HG03175 (cell line): ENCODE data around the gene RAB30.
A peak's percentile ranks its signal among the peaks of the same experiment; 100 is the strongest.
"Not testable (repeated sequence)": the region's sequence is repeated elsewhere in the genome, so short reads cannot be mapped to it uniquely, and the experiment has no call there.

Experiments
- ATAC-seq: cut with Tn5 transposase; IDR thresholded peaks from one replicate; pipeline ENCODE4 v1.9.1; 2021; ENCODE audit warnings: mild to moderate bottlenecking, moderate library complexity; ENCODE audit not compliant: unreplicated experiment

RAB30 gene

DNA sequence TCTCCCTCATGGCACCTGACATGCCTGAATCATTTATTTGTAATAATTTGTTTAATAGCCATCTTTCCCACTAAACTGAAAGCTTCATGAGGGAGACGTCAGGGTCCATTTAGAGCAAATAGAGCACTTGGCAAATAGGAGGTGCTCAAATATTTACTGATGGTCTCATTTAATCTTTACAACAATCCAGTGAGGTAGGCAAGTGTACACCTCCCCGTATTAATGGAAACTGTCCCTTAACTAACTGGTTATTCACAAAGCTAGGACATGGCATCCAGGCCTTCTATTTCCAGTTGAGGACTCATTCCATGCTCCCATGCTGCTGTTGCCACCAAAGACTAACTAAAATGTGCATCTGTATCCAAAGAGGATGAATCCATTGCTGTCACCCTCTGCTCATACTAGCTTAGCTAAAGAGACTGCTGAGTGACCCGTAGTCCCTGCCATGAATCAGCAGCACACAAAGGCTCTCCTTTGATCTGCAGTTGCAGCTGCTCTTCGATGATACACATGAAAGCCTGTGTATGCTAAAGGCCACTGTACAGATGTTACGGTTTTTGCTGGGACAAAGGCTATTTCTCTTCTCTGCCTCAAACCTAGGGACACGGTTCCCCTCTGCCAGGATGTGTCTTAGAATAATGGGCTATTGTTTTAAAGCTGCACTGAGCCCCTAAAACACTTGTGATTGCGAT, 82.6 kb downstream of the RAB30 start:
- no peak for ATAC-seq

DNA sequence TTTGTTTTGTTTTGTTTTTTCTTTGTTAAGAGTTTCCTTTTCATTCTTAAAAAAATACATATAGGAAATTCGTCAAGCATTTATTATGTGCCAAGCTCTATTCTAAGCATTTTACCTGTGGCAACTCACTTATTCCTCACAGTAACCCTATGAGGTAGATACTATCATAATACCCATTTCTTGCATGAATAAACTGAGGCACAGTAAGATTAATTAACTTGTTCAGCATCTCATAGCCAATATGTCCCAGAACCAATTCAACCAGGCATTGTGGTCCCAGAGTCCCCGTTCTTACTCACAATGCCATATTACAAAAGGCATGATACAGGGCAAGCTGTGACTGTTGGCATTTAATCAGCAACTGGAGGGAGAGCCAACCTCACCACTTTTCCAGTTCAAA, 83.7 kb downstream of the RAB30 start:
- ATAC-seq: no peak

DNA sequence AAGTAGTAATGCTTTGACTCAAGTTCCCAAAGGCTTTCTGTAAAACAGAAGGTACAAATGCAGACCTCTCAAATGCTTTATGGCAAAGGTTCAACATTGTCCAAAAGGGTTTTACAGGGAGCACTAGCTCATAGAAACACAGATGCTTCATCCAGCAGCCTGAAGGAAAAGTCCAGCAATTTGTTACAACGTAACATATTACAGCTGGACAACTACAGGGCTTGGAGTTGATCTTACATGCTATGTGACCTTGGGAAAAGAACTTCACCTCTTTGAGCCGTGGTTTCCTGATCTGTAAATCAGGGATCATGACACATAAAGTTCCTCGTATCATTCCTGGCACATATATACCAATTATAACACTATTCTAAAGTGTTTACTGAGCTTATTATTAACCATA, 85.3 kb downstream of the RAB30 start:
- ATAC-seq: no peak

DNA sequence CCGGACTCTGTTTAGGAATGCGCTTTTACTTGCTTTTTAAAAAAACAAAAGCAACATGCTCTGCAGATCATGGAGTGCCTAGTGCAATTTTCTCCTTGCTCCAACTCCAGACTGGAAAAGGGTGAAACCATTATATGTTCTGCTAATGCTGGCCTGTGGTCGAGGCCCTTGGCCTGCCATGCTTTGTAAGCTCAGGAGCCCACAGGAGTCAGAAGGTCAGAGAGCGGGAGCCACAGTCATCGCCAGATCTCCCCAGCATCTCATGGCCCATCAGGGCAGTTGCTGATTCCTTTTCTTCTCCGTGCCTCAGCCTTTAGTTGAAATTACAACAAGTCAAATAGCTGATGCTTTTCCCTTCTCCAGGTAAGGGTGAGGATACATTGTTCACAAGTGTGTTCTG, 89.8 kb downstream of the RAB30 start:
- no peak for ATAC-seq

DNA sequence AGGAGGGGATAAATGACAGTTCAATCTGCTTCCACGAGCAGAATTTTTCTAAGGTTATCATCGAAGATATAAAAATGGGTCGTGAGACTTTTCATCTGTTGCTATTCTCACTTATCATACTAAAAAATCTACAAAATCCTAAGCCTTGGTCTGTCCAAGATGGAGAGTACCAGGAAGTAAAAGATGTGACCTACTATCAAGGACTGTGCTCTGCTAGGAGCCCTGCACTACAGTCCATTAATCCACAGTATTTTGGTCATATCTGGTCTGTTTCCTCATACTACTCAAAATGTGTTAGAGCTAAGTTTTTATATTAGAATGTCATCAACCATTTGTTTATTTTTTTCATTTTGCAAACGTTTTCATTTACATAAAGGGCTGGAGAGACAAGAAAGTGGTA, 90.8 kb downstream of the RAB30 start:
- no peak for ATAC-seq

DNA sequence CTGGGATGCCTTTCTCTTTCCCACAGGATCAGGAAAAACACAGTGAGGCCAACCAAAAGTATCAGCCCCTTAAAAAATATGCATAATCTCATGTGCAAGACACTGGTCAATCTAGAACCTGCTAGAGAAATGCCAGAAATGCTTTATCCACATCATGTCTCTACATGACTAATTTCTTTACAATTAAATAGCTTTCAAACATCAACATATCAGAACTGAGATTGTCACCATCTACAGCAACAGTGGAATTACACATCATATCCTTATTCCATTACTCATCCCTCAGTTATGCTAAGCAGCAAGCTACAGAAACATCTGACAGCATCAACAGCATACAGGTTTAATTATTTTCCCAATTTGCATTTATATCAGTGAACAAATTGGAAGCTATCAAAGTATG, 91.4 kb downstream of the RAB30 start:
- ATAC-seq: no peak

DNA sequence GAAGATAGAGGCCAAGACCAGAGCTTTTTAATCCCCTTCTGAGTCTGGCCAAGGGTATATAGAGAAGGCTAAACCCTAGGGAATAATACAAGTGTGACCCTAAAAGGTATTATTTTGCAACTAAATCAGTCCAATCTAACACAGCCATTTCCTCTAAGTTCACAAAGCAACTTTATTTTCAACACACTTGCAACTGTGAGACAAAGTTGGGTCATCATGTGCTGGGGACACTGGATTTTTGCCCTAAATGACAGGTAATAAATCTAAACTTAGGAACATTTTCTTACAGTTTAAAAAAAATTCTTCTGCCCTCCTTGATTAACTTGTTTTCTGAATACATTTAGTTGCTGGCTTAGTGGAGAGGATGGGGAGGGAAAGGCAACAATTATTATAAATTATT, 91.9 kb downstream of the RAB30 start:
- no peak for ATAC-seq

DNA sequence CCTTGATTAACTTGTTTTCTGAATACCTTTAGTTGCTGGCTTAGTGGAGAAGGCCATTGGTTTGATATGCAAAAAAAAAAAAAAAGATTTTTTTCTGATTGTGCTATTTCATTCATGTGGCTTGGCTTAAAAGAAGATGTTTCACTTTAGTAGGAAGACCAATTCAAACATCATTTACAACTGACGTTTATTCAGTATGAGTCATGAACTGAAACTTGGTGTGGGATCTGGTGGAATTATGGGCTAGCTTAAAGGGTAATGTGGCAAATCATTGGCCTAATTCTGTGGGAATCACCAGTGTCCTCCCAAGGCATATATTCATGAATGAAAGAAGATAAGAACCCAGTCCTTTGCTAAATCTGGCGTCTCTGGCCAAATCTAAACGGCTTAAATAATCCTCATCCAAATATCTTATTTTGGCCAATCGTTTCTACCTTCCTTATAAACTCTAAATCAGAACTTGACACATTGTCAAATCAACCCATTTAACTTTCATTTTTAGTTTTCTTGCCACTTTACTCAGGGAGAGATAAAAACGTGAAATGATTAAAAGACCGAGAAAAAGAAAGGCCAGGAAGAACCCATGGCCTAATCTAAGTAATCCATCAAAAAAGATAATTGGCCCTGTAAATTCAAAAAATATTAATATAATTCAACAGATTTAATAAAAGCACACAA, 93.1 kb downstream of the RAB30 start:
- ATAC-seq: peak; percentile 45

DNA sequence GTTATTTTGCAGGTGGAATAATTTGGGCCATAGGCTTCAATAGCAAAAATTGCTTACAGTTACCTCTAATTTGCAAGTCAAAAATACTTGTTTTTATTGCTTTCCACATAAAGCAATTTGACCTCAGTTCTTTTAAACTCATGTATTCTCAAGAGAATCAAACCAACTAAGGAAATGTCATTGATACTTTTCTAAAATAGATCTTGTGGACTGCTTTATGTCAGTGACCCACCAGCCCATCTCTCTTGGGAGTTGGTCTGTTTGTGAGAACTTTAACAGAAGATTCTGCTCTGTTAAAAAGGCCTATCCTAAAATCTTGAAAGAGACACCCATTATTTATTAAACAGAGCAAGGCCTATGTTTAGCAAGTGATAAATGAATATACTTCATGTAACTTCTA, 94.9 kb downstream of the RAB30 start:
- no peak for ATAC-seq

DNA sequence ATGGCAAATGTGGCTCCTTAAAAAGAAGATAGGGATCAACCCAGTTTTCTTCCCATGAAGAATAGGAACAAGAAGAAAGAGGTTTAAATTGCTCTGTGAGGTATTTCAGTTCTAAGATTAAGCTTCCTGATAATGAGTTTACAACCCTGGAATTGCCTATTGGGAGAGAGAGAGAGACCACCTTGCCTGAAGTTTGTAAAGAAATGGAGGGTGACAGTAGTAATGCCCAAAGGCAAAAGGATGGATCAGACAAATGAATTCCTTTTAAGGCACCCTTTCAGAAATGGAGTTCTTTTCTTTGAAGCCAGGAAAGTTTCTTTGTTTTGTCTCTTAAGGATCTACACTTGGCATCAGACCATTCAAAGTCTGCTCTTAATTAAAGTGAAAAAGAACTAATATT, 95.8 kb downstream of the RAB30 start:
- ATAC-seq: no peak

DNA sequence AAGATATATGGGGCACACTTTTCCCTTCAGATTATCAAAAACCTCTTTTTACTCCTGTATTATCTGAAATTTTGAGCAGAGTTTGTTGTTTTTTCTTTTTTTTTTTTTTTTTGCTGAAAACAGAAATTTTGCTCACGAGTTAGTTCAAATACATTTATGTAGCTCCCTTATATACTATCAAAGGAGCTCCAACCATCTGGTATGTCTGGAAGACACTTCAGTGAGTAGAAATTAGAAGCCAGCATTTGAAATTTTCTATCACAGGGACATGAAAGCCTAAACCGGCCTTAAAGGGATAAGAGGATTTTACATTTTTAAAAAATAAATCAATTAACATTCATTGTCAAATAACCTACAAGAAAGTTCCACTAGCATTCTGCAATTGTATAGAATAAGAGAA, 96.8 kb downstream of the RAB30 start:
- ATAC-seq: no peak

DNA sequence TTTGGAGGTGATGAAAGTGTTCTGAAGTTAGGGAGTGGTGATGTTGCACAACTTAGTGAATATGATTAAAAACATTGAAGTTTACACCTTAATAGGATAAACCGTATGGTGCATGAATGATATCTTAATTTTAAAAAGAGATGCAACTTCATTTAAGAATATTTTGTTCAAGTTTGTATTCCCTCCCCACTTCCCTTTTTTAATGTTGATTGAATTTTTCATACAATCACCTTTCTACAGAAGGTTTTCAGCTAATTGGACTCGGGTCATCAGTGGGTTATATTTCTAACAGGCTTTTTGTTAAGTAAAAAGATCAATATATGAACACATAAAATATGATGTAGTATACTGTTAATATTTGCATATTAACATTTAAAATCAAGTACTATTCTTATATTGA, 97.6 kb downstream of the RAB30 start:
- ATAC-seq: no peak

DNA sequence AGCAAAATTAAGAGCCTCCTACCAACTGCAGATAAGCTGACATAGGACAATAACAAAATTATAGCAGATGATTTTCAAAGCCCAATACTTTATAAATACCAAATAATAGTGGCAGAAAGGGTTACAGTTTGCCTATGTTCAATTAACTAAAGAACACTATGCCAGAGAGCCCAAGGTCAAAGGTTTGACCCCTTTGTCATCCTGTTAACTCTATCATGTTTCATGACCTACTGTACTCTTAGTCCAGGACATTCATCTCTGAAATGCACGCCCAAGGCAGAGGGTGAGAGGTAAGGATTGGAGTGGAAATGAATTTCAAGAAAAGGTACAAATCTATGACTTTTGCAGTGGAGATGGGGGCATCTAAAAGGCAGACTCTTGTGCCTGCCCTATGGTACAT, 99.6 kb downstream of the RAB30 start:
- ATAC-seq: no peak

DNA sequence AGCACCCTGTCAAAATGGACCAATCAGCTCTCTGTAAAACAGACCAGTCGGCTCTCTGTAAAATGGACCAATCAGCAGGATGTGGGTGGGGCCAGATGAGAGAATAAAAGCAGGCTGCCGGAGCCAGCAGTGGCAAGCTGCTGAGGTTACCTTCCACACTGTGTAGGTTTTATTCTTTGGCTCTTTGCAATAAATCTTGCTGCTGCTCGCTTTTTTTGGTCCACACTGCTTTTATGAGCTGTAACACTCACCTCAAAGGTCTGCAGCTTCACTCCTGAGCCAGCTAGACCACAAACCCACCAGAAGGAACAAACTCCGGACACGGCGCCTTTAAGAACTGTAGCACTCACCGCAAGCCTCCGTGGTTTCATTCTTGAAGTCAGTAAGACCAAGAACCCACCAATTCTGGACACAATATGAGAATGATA, 100.2 kb downstream of the RAB30 start:
- ATAC-seq: peak; percentile 58

DNA sequence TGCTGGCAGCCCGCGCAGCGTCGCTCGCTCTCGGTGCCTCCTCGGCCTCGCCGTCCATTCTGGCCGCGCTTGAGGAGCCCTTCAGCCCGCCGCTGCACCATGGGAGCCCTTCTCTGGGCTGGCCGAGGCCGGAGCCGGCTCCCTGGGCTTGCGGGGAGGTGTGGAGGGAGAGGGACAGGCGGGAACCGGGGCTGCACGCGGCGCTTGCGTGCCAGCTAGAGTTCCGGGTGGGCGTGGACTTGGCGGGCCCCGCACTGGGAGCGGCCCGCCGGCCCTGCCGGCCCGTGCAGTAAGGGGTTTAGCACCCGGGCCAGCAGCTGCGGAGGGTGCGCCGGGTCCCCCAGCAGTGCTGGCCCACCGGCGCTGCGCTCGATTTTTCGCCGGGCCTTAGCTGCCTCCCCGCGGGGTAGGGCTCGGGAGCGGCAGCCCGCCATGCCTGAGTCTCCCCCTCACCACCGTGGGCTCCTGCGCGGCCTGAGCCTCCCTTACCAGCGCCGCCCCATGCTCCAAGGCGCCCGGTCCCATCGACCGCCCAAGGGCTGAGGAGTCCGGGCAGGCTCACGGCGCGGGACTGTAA, 101.1 kb downstream of the RAB30 start:
- not testable (repeated sequence) for ATAC-seq

DNA sequence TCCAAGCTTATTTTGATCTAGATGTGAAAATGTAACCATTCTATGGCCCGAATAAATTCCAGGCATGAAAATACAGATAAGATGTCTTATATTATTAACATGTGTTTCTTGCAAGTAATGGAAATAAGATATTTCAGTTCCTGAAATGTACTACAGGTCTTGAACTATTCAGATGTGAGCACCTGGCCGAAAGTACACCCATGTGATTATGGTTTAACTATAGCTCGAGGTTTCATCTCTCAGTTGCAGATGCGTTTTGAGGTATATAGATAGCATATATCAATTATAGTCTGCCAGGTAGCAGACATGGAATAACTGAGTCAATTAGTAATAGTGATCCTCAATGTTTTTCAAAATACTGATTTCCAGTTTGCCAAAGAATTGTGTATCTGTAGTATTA, 101.9 kb downstream of the RAB30 start:
- ATAC-seq: peak; percentile 96

DNA sequence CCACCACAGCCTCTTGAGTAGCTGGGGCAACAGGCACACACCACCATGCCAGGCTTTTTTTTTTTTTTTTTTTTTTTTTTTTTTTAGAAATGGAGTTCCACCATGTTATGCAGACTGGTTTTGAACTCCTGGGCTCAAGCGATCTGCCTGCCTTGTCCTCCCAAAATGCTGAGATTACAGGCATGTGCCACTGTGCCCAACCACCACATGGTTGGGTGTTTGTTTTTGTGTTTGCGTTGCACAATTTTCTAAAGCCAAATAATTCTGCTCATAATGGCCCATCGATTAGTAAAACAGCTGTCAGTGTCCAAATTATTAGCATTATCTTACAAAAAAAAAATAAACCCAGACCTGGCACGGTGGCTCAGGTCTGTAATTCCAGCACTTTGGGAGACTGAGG, 104.3 kb downstream of the RAB30 start:
- ATAC-seq: no peak

DNA sequence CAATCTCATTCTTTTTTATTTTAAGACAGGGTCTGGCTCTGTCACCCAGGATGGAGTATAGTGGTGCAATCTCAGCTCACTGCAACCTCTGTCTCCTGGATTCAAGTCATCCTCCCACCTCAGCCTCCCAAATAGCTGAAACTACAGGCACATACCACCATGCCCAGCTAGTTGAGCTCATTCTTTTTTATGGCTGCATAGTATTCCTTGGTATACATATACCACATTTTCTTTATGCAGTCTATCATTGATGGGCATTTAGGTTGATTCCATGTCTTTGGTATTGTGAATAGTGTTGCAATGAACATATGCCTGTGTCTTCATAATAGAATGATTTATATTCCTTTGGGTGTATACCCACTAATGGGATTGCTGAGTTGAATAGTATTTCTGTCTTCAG, 109.7 kb downstream of the RAB30 start:
- not testable (repeated sequence) for ATAC-seq

DNA sequence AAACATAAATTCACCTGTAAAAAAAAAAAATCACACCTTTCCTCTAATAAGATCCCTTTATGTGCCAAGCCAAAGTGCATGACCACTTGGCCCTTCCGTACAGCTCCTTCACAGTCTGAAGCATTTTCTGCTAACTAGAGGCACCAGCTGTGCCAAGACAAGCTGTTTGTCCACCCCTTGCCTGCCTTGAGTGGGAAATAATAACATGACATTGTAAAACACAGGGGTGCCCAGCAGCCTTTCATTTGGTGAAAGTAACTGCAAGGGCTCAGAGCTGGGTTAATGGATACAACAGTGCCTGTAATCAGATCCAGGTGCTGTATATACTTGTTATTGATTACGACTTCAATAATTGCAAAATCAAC, 110.9 kb downstream of the RAB30 start:
- ATAC-seq: peak; percentile 23

DNA sequence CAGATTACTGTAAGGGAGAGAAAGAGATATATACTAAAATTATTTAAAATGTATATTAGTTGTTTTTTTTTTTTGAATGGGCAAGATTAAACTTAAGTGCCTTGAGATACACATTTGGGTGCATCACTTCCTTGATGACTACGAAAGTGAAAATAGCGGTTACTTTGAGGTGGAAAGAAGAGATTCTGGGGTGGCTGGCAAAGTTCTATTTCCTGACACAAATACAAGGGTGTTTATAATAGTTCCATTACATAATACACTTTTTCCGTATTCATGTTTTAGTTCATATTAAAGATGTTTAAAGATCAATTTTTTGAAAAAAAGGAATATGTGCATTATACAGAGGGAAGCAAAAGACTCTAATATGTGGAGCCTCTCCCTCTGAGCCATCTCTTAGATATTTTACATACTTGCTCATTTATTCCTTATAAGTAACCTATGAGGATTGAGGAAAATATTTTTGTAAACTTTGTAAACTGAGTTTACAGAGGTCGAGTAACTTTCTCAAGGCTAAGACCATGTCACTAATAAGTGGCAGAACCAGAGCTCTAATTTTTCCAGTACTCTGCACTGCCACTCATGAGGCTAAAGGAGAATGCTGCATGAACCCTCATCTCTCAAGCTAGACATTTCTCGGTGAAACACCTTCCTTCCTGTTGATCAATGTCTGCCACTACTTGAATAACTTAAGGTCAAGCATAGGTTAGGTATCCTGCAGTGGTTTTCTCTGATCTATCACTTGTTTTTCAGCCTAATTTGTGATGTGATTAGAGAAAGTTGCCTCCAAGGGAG, 111.5 kb downstream of the RAB30 start:
- ATAC-seq: peak; percentile 93

DNA sequence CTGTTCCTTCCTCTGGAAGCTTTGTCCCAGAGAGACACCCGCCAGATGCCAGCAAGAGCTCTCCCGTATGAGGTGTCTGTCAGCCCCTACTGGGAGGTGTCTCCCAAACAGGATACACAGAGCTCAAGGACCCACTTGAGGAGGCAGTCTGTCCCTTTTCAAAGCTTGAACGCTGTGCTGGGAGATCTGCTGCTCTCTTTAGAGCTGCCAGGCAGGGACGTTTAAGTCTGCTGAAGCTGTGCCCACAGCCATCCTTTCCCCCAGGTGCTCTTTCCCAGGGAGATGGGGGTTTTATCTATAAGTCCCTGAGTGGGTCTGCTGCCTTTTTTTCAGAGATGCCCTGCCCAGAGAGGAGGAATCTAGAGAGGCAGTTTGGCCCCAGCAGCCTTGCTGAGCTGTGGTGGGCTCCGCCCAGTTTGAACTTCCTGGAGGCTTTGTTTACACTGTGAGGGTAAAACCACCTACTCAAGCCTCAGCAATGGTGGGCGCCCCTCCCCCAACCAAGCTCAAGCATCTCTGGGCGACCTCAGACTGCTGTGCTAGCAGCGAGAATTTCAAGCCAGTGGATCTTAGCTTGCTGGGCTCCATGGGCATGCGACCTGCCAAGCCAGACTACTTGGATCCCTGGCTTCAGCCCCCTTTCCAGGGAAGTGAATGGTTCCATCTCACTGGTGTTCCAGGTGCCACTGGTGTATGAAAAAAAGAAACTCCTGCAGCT, 115.8 kb downstream of the RAB30 start:
- ATAC-seq: not testable (repeated sequence)
